CD4-positive, alpha-beta T cell treated with Interleukin-15 for 1 hour (primary cell): Measurements from ENCODE around the gene THSD4.

ENCODE experiments used
- DNase-seq: peaks from one replicate; pipeline ENCODE4 v3.0.0-alpha.2; 2020

The THSD4 gene

DNA sequence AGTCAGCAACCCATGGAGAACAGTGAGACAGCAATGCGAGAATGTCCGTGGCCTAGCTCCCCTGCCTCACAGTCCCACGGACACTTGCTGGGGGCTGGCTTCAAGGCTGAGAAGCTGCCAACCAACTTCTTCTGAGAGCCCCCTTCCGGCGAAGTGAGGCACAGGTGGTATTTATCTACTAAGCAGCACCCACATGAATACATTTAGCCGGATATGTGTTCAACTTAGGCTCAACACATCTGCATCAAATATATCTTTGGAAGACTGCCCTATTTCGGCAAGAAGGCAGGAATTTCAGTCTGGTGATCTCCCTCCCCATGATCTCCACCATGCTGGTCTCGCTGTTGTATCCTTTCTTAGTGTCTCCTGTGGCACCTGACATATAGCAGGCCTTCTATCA, 354.1 kb downstream of the THSD4 start:
- no peak for DNase-seq

DNA sequence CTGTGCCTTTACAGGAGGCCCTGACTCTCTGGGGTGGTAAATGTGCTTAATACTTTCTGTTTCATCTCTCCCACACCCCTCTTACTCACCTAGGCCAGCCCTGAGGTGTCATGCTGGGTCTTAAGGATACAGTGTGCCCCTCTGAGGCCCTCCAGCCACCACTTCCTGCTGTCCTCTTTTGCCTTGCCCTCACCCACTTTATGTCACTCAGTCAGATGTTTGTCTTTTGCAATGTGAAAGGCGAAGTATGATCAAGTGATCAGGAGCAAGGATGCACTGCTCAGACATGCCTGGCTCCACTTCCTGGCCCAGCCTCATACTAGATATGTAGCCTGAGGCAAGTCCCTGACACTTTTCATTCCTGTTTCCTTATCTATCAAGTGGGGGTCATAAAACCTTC, 356.1 kb downstream of the THSD4 start:
- no peak for DNase-seq

DNA sequence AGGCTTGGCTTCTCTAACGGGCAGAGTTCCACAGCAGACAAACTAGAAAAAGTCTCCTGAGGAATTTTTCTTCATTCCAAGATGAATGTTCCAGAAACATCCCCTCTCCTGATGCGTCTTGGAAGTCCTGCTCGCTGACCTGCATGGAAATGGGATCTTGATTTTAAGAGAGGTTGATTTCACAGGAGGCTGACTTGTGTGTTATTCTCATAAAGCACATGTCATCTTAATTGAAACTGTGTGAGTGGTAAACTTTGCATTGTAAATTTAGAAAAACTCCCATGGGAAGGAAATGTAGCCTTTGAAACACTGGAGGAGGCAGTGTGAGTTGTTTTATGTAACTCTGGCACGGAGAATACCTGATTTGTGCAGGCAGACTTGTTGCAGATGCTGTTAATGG, 357.3 kb downstream of the THSD4 start:
- DNase-seq, result no peak

DNA sequence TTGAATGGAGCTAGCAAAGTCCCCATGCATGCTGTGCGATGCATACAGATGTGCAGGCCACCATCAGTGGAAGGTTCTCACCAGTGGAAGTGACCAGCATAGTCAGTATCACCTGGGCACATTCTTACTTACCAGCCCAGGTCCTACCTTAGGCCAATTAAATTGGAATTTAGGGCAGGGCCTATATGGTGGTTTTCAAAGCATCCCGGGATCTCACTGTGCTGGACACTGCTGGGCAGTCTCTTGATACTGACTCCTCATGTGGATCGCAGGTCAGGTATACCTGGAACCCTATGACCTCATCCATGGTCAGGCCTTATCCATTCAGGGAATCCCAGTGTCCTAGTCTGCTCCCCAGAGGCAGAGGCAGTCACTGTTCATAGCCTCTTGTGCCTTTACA, 358.5 kb downstream of the THSD4 start:
- DNase-seq, result no peak

DNA sequence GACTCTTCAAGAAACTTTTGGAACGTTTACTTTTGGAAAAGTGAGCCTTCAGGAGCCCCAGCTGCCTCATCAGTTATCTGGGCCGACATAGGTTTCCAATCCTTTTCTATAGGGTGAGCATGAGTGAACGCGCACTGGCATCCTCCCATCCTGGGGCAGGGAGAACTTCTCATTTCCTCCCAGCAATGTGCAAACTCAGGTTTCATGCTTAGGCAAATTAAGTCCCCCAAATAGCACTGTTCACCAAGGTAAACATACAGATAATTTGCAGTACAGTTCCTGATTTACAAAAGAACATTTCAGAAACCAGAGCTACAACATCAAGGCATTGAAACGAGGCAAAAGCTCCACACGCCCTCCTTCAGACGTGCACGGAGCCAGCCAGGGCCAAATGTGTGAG, 361.6 kb downstream of the THSD4 start:
- DNase-seq, result no peak

DNA sequence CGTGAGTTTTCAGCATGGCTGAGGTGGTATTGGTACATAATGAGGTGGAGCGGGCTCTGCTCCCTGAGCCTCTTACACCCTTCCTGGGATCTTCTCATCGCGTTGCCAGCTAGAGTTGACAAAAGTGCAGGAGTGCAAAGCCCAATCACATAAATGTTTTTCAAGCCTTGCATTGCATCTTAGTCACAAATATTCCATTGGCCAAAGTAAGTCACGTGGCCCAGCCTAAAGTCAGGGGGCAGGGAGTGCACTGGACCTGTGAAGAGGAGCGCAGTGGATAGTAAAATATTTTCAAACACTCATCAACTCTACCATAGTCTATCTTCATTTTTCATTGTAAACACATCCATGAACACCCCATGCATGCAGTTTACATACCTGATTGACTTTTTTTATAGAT, 365.3 kb downstream of the THSD4 start:
- DNase-seq, result no peak

DNA sequence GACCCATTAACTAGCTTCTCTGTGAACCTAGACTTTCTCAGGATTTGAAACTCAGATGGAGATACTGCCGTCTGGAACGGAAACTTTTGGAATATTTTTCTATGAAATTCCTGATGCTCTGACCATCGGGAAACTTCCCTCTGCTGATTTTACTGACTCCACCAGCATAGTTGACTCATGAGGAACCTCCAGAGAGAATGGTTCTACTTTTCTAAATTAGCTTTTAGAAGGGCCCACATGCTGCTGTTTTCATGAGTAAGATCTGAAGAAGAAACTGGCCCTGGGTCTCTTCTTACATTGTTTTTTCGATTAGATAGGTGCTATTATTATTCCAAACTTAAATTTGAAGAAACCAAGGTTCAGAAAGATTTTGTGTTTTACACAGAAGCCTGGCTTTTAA, 368.8 kb downstream of the THSD4 start:
- no peak for DNase-seq

DNA sequence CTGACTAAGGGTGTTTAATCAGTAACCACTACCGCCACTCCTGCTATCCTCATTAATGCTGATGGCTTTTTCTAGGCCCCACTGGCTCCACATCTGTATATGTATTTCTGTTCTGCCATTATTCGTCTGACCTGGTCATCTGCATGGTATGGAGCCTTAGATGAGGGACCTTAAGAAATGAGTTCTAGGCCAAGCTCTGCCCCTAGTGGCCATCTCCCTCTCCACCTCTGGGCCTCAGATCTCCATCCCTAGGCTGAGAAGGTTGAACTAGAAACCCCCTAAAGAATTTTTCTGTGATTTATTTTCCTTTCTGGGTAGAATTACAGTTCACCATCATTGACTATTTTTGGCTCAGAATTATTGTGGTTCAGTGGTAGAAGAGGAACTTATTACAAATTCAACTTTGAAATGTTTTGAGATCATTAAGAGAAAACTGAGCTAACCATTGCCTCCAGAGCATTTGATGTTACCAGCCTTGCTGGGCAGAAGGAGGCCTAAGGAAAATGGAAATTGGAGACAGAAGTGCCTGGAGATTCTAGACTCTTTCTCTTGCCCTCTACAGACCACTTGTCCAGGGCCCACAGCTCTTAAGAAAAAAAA, 369.9 kb downstream of the THSD4 start:
- DNase-seq, result no peak

DNA sequence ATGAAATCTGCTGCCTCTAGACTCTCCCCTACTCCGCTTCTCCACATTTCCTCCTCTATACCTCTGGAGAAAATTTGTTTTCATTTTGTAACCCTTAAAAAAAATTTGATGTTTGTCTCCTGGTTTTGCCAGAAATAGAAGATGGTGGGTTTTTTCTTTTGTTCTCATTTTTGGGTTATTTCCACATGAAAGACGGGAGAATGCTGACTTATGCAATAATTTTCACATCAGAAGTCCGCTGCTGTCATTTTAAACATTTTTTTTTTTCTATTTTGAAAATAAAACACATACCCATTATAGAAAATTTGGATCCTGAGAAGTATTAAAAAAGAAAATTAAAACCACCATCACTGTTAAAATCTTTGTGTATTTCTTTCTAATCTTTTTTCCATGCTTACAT, 374.3 kb downstream of the THSD4 start:
- no peak for DNase-seq

DNA sequence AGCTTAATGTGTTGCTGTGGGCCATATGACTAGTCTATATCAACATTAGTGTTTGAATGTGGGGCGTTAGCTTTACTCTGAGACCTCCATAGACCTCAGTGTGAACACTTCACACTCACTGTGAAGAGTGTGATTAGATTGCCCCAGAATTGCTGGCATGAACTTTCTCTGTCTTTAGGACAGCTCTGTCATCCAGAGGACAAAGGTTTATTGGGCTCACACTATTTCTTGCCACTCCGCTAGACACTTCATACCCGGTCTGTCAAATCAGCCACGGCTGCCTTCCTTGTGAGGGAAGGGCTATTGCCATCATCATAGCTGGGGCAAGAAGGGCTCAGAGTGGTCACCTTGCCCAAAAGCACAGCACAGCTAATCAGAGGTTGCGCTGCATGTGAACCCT, 378.3 kb downstream of the THSD4 start:
- DNase-seq, result no peak

DNA sequence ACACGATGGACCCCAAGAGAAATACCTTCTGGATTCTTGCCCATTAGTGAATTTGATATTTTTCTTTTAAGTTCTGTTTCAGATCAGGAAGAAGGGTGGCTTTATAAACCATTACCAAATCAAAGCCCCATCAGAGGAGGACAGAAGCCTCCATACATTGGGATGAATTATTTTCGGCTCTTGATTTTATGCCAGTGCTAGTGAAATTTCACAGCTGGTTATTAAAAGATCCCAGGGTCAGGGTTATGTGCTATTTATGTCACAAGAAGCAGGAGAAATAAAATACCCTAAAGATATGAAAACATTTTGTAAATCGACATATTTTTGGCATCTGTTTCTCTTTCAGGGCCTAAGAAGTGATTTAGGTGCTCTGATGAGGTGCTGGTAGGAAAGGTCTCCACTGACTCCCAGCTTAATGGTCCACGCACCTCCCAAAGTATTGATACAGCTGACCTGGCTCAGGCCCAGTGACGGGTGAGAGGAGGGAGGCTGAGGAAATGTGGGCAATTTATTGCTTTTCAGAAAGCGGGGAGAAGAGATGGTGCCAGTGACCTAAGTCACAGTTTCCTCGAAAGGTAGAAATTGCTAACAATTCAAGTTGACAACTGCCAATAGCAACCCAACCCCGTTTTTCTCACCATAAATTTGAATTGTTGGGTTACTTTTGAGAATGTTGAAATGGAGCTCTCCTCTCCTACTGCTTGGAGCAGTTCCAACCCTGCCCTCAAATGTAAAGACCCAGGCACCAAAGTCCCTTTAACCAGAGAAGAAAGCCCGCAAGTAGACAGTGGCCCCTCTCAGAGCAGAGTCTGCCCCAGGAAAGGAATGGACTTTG, 379.5 kb downstream of the THSD4 start:
- no peak for DNase-seq

DNA sequence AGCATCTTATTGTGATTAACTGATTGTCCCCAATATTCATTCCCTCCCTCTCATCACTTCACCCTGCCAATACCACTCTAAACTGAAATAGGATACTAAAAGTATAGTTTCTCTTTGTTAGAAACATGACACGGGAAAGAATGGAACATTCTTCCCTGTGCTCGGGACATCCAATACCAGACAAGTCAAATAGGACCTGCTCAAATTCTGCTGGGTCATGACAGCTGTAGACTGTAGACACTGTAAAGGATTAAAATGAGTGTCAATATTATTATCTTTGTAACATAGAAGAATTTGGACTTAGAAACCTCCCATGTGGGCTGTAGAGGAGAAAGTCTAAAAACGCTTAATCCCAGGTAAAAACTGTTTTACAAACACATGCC, 380.1 kb downstream of the THSD4 start:
- no peak for DNase-seq

DNA sequence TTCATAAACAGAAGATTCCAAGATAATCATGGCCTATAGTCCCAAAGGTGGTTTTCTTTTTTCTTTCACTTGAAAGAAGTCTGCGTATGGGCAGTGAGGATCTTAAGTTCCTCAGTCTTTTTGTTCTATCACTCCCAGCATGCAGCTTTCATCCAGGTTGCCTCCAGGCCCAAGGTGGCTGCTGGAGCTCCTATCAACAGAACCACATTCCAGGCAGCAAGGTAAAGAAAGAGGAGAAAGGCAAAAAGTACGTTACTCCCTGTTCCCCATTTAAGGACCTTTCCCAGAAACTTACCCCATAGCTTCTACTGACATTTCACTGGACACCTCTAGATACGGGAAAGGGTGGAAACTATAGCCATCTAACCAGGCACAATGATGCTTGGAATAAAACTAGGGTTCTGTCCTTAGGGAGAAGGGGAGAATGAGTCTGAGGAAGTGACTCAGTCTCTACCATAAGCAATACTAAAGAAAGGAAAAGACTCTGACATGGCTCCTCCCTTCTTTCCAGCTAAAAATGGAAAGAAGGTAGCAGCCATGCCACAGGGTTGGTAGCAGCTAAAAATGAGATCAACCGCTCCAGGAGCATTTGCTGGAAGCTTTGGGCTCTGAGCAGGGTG, 381.2 kb downstream of the THSD4 start:
- DNase-seq, result no peak

DNA sequence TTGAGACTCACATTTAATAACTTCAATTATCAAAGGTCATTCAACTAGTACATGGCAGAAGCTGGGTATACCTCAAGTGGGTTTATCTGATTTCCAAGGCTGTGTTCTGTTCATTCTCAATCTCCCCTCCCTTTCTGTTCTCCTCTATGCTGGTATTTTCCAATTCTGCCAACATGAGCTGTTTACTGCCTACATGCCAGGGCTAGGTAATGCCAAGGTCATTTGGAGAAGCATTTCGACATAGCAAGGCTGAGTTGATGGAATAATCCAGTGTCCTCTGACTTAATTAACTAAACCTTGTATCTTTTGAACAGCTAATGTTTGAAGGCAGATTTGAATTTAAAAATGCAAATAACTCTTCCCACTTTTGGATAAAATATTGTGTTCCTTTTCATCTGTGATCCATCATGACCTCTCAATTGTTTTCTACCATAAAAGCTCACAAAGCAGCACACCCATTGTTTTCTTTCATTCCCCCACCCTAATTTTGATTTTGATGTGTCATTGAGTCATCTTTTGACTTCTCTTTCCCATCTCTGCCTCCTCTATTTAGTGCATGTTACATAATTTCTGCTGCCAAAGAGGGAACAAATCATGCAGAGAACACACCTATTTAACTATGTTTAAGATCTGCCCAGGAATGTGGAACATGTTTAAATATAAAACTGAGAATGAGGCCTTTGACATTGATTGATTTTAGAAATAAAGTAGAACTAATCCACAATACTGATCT, 386.2 kb downstream of the THSD4 start:
- DNase-seq, result no peak

DNA sequence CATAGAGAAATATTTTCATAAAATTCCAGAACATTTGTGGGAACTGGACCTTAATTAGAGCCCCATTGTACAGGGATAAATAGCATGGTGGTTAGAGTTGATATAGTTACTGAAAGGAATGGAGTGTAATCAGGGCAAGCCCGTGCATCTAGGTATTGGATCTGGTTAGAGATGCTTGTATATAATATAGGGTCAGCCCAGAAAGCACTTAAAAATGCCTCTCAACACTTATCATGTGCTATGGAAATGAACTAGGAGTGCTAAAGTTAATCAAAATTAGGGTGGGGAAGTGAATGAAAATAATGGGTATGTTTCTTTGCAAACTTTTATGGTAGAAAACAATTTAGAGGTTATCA, 386.8 kb downstream of the THSD4 start:
- no peak for DNase-seq

DNA sequence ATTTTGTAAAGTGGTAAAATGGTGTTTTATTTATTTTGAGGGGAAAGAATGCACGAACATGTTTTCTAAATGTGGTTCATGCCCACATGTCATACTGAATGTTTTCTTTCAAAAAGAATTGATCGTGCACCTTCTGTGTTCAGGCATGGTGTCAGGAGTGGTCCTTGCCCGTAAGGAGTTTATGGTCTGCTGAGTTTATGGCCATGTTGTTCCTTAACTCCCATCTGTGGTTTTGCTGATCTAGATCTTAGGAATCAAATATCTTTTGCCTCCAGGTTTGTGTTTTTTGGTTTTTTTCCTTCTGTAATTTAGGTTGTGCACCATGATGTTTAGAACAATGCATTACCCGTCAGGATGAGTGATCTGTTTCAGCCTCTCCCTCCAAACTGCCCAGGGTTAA, 390.7 kb downstream of the THSD4 start:
- DNase-seq, result no peak

DNA sequence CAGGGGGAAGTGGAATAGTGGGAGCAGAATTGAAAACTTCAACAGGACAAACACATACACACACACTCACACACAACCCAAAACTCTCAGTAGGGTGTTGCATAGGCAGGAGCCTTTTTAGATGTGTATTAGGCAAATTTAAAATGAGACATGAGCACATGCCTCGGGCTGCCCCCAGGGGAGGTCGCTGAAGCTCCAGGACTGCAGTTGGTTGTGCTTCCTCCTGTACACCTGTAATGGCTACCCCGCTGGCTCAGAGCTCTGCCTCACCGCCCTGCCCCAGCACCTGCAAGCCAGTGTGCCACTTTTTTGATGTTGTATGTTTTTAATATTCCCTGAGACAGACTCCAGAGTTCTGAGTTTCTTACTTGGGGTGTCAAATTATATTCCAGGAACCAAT, 391.7 kb downstream of the THSD4 start:
- no peak for DNase-seq

DNA sequence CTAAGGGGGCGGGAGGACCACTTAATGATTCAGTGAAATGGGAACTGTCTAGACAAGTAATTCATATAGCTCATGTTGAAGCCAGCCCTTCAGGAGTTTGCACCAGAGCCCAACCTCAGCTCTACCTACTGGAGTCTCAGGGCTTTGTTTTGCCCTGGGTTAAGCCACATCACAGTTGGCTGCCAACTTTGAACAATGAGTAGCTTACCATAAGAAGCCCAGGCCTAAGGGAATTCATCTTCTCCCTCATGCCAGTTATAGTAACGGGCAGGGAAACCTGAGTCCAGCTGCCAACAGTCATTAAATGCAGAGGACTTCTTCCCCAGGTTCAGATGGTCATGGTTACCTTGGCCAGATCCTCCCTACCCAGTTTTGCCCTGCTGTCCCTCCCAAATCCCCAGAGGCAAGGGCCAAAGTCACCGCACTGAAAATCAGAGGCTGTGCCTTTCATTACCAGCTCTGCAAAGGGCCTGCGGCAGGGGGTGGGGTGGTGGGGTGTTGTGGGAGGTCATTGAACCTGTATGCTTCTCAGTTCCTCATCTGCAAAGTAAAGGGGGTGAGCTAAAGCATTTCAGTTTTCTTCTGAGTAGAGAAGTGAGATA, 392.9 kb downstream of the THSD4 start:
- no peak for DNase-seq

DNA sequence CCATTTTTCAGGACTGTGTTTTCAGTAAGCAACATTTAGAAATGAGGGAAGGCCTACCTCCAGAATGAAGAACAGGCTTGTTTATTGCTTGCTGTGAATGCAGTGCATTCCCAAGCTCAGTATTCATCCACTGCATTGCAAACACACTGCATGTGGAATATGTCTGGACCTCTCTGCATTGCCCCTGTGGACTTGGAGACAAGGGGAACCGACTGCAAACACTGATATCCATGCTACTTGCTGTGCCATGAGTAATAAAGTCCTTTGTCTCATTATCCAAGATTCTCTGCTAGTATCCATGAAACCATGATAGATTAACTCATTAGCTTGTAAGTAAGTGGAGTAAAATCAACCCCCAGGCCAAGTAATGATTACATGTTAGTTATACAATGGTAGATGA, 393.9 kb downstream of the THSD4 start:
- no peak for DNase-seq

DNA sequence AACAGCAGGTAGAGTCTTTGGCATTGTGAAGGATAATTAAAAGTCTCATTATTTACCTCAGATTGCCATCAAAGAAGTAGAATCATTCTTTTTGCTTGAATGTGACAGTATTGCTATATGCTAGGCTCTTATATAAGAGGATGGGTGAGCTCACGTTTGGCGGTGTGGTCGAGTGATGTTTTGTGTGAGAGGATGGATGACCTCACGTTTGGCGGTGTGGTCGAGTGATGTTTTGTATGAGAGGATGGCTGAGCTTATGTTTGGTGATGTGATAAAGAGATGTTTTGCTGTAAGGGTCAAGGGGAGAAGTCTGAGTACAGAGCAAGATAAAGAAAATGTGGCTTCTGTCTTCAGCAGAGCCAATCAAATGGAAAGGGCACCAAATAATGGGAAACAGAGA, 395.5 kb downstream of the THSD4 start:
- DNase-seq, result no peak

DNA sequence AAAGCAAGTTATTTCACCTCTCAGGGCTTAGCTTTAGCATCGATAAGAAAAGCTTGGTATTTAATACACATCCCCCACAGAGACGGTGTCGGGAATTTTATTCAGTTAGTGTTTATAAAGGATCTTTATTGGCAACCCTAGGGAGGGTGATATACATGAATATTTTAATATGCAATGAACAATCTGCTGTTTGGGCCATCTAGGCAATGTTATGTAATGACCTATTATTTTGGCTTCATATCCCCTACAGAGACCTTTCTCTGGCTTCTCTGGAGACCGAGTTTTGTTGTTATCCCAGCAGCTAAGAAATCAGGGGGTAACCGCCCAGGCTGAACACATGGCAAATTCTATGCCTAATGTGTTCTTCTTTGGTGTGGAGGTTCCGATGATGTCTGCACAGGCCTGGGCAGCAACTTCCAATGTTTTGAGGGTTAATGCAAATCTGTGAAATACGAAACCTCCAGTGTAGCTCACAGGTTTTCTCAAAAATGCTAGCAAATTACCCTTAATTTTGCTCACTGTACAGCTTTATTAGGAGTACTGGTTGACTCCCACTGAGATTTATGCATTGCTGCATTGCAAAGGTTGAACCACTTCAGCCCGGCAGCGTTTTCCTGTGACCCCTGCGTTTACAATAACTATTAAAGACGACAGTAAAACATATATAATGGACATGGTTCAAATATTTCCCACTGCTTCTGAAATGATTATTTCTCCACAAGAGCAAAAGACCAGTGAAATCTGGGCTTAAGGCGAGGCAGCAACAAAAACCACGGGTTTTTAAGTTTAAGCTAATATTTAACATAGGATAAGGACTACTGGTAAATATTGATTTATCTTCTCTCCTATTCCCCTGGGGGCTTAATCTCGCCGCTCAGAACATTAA, 396.8 kb downstream of the THSD4 start:
- DNase-seq, result no peak

DNA sequence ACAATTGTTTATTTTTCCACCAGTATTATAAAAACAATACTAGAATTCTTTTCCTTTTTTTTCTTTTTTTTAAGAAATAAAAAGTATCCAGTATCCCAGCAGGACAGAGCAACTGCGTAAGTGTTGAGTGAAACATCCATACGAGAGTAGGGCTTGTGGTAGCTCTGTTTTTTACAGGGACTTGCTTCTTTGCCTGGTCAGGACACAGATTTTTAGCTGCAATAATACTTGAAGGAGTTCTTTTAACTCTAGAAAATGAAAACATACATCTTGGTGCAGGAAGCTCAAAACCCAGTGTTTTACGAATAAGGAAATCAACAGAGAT, 397.4 kb downstream of the THSD4 start:
- no peak for DNase-seq
